Neural progenitor cell (in vitro differentiated cells): ENCODE data around the gene CCDC106.

Experiments used
- EZH2 ChIP-seq: fragments of 200-600 bp; sonication (generic); IDR thresholded peaks from 2 replicates; pipeline ENCODE4 v1.6.1; 2017; ENCODE audit warnings: antibody characterized with exemption, mild to moderate bottlenecking, moderate library complexity
- EZH2phosphoT487 ChIP-seq: fragments of 200-600 bp; sonication (generic); IDR thresholded peaks from 2 replicates; pipeline ENCODE4 v1.6.1; 2017; ENCODE audit warnings: antibody characterized with exemption
- TF ChIP-seq, protein P1 (sequence below): fragments of 200-600 bp; sonication (generic); IDR thresholded peaks from 2 replicates; pipeline ENCODE4 v1.5.1; 2017; ENCODE audit warnings: antibody characterized with exemption, mild to moderate bottlenecking

GRCh38 chr19:55615543-55616394, 32.2 kb upstream of the CCDC106 start:
- TF ChIP-seq, protein P1, sequence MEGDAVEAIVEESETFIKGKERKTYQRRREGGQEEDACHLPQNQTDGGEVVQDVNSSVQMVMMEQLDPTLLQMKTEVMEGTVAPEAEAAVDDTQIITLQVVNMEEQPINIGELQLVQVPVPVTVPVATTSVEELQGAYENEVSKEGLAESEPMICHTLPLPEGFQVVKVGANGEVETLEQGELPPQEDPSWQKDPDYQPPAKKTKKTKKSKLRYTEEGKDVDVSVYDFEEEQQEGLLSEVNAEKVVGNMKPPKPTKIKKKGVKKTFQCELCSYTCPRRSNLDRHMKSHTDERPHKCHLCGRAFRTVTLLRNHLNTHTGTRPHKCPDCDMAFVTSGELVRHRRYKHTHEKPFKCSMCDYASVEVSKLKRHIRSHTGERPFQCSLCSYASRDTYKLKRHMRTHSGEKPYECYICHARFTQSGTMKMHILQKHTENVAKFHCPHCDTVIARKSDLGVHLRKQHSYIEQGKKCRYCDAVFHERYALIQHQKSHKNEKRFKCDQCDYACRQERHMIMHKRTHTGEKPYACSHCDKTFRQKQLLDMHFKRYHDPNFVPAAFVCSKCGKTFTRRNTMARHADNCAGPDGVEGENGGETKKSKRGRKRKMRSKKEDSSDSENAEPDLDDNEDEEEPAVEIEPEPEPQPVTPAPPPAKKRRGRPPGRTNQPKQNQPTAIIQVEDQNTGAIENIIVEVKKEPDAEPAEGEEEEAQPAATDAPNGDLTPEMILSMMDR, result no peak
- no peak for TF ChIP-seq EZH2
- TF ChIP-seq EZH2phosphoT487, result no peak
